OCI-LY3 (cell line): ENCODE measurements around the gene CNTNAP2.

ENCODE experiments used
- CTCF ChIP-seq: fragments of 200-600, 300-600 bp; sonication (generic); IDR thresholded peaks from 2 replicates; pipeline ENCODE4 v1.5.1; 2014; ENCODE audit warnings: antibody characterized with exemption, low read length, low read depth
- EZH2phosphoT487 ChIP-seq: fragments of 200-600 bp; shearing (Covaris generic); IDR thresholded peaks from 2 replicates; pipeline ENCODE4 v1.6.1; 2018; ENCODE audit warnings: antibody characterized with exemption, mixed run types, low read depth

GRCh38 chr7:148153616-148154284 is 2037.1 kb downstream of the CNTNAP2 start:
- TF ChIP-seq CTCF (no peak), EZH2phosphoT487 (no peak)
